ENCODE measurements around the gene CST6. TPM values are rescaled to one million over a fixed set of nuclear protein-coding genes. Genes with fewer than 3 reads are reported as not detected.
"Not testable (repeated sequence)": the region's sequence is repeated elsewhere in the genome, so short reads cannot be mapped to it uniquely, and the experiment has no call there.

CST6 gene
- polyA plus RNA-seq, 3 donors: 0.41 TPM; not detected in 2

DNA sequence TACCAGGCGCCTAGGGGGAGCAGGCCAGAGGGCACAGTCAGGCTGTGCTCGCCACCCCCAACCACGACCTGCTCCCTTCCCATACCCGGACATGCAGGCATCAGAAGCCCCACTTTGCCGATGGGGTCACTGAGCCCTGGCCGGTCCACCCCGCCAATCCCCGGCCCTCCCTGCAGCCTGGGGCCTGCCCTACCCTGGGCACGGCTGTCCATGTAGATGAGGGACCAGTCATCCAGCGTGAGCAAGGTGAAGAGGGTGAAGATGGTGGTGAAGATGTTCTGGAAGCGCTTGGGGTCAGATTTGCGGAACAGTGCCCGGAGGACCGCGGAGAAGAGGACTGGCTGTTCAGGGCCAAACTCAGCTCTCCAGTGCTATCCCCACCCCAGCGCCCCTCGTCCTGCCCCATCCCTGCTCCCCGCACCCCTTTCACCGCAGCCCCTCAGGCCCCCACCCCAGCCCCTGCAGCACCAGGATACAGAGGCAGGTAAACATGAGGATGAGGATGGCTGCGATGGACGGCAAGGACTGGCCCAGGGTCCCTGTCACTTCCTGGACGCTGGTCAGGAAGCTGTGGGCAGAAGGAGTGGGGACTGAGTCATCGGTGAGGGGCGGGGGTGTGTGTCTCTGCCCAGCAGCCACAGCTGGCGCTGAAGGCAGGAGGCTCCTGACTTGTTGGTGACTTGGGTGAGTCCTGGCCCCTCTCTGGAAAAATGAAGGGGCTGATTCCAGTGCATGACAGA, 9.0 kb downstream of the CST6 start:
- Histone ChIP-seq H3K27ac (ENCODE audit: low read depth in 1 of 2, low read length in 2 of 2) (peak overlapping the region; percentile 31 to 91), H3K4me2 (replicated peaks; ENCODE audit: extremely low read depth, low read length, poor library complexity, severe bottlenecking) (peak overlapping the region; percentile 70), H3K9ac (ENCODE audit: insufficient read depth, low read length, poor library complexity, severe bottlenecking) (peak overlapping the region; percentile 69), H2AFZ (ENCODE audit: insufficient read depth, low read depth, low read length, poor library complexity, severe bottlenecking) (peak overlapping the region; percentile 68), H3K9me3 (replicated peaks in 1 of 2; ENCODE audit: control insufficient read depth in 1 of 2, insufficient read depth in 1 of 2, low read length in 2 of 2) (no peaks in the 10 kb centered on the region), H3K79me2 (ENCODE audit: insufficient read depth, low read length) (peaks cover 11% of the 10 kb centered on the region), H4K20me1 (ENCODE audit: insufficient read depth, low read length) (no peaks in the 10 kb centered on the region), H3K27me3 (ENCODE audit: control insufficient read depth in 2 of 2, insufficient read depth in 2 of 2, low read length in 2 of 2) (peaks cover 0 to 4% of the 10 kb centered on the region in 2 donors), H3K36me3 (replicated peaks in 1 of 2; ENCODE audit: control insufficient read depth in 1 of 2, insufficient read depth in 2 of 2, low read length in 2 of 2) (peaks cover 8 to 9% of the 10 kb centered on the region in 2 donors), H3K4me3 (replicated peaks in 1 of 3; ENCODE audit: low read depth in 2 of 3, low read length in 3 of 3) (peak overlapping the region in 2 of 3 experiments; percentile 18 to 69), H3K4me1 (ENCODE audit: control insufficient read depth in 1 of 2, insufficient read depth in 2 of 2, low read length in 2 of 2) (peaks cover 31 to 32% of the 10 kb centered on the region in 2 donors)
- Mint-ChIP-seq H3K4me1 (peaks cover 31% of the 10 kb centered on the region), H3K4me3 (peak overlapping the region; percentile 65 to 77), H3K9me3 (peaks cover 0 to 2% (median 0%) of the 10 kb centered on the region in 7 donors), H3K27ac (peak overlapping the region; percentile 77 to 96 (median 91)), H3K36me3 (peaks cover 20 to 26% of the 10 kb centered on the region in 2 donors), H3K27me3 (ENCODE audit: low read depth in 3 of 3) (peaks cover 9 to 11% (median 10%) of the 10 kb centered on the region in 3 donors)
- whole genome bisulfite sequencing (ENCODE audit: insufficient coverage): 57% methylated on average over 15 of the region's 25 CpGs
- TF ChIP-seq, protein P1, sequence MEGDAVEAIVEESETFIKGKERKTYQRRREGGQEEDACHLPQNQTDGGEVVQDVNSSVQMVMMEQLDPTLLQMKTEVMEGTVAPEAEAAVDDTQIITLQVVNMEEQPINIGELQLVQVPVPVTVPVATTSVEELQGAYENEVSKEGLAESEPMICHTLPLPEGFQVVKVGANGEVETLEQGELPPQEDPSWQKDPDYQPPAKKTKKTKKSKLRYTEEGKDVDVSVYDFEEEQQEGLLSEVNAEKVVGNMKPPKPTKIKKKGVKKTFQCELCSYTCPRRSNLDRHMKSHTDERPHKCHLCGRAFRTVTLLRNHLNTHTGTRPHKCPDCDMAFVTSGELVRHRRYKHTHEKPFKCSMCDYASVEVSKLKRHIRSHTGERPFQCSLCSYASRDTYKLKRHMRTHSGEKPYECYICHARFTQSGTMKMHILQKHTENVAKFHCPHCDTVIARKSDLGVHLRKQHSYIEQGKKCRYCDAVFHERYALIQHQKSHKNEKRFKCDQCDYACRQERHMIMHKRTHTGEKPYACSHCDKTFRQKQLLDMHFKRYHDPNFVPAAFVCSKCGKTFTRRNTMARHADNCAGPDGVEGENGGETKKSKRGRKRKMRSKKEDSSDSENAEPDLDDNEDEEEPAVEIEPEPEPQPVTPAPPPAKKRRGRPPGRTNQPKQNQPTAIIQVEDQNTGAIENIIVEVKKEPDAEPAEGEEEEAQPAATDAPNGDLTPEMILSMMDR (IDR thresholded peaks at IDR 0.05): no peak
- intact Hi-C loops (cut with micrococcal nuclease): loop anchor here in 1 of 2 donors (5.0 kb wide), 1 partner anchor 33 kb away; no protein-coding TSS in a partner anchor
- DNase-seq: peak; percentile 90 to 96 (median 95)

- peak overlapping the region in 1 of 3 experiments; percentile 42 for H3K4me3 ChIP-seq (replicated peaks in 1 of 3; ENCODE audit: low read depth in 2 of 3, low read length in 3 of 3)
- H3K9me3 ChIP-seq (replicated peaks in 1 of 2; ENCODE audit: control insufficient read depth in 1 of 2, insufficient read depth in 1 of 2, low read length in 2 of 2): no peaks in the 10 kb centered on the region
- peak overlapping the region; percentile 69 for H3K4me2 ChIP-seq (replicated peaks; ENCODE audit: extremely low read depth, low read length, poor library complexity, severe bottlenecking)
- intact Hi-C loops (cut with micrococcal nuclease): loop anchor here in 1 of 2 donors (2.0 to 5.0 kb wide), 2 partner anchors 20 to 35 kb away; partner anchors contain the start of genes BANF1 and EIF1AD
- TF ChIP-seq, protein P1 (IDR thresholded peaks at IDR 0.05): peak; percentile 98
- H3K36me3 ChIP-seq (replicated peaks in 1 of 2; ENCODE audit: control insufficient read depth in 1 of 2, insufficient read depth in 2 of 2, low read length in 2 of 2): peaks cover 0 to 5% of the 10 kb centered on the region in 2 donors
- peak overlapping the region in 5 of 7 donors; percentile 30 to 93 (median 77) for H3K27ac Mint-ChIP-seq
- peaks cover 11% of the 10 kb centered on the region for H3K79me2 ChIP-seq (ENCODE audit: insufficient read depth, low read length)
- H3K27ac ChIP-seq (ENCODE audit: low read depth in 1 of 2, low read length in 2 of 2): no peak overlapping the region
- DNase-seq: peak; percentile 65 to 76 (median 70)
- peaks cover 31 to 32% of the 10 kb centered on the region in 2 donors for H3K4me1 ChIP-seq (ENCODE audit: control insufficient read depth in 1 of 2, insufficient read depth in 2 of 2, low read length in 2 of 2)
- H3K9me3 Mint-ChIP-seq: peaks cover 0 to 2% (median 0%) of the 10 kb centered on the region in 7 donors
- H3K27me3 ChIP-seq (ENCODE audit: control insufficient read depth in 2 of 2, insufficient read depth in 2 of 2, low read length in 2 of 2): peaks cover 0 to 4% of the 10 kb centered on the region in 2 donors
- peaks cover 9 to 12% of the 10 kb centered on the region in 2 donors for H3K36me3 Mint-ChIP-seq
- H4K20me1 ChIP-seq (ENCODE audit: insufficient read depth, low read length): no peaks in the 10 kb centered on the region
- H3K4me3 Mint-ChIP-seq: peak overlapping the region; percentile 57 to 84
- WGBS (ENCODE audit: insufficient coverage): 17% methylated on average over 45 of the region's 46 CpGs
- peak overlapping the region; percentile 80 for H2AFZ ChIP-seq (ENCODE audit: insufficient read depth, low read depth, low read length, poor library complexity, severe bottlenecking)
- H3K9ac ChIP-seq (ENCODE audit: insufficient read depth, low read length, poor library complexity, severe bottlenecking): peak overlapping the region; percentile 34
- H3K27me3 Mint-ChIP-seq (ENCODE audit: low read depth in 3 of 3): peaks cover 11 to 14% (median 13%) of the 10 kb centered on the region in 3 donors
- peaks cover 31% of the 10 kb centered on the region for H3K4me1 Mint-ChIP-seq
These were observed 10.8 kb downstream of the CST6 start for GRCh38 chr11:66022401-66023185.

- Mint-ChIP-seq H3K27ac (peak overlapping the region in 1 of 7 donors; percentile 77), H3K4me1 (peaks cover 31% of the 10 kb centered on the region), H3K27me3 (ENCODE audit: low read depth in 3 of 3) (peaks cover 14 to 18% (median 18%) of the 10 kb centered on the region in 3 donors)
- H3K36me3 Mint-ChIP-seq; H3K9ac ChIP-seq (ENCODE audit: insufficient read depth, low read length, poor library complexity, severe bottlenecking); H3K36me3 ChIP-seq (replicated peaks in 1 of 2; ENCODE audit: control insufficient read depth in 1 of 2, insufficient read depth in 2 of 2, low read length in 2 of 2); H3K27ac ChIP-seq (ENCODE audit: low read depth in 1 of 2, low read length in 2 of 2); H4K20me1 ChIP-seq (ENCODE audit: insufficient read depth, low read length); H3K4me3 Mint-ChIP-seq; DNase-seq; H3K9me3 ChIP-seq (replicated peaks in 1 of 2; ENCODE audit: control insufficient read depth in 1 of 2, insufficient read depth in 1 of 2, low read length in 2 of 2); H2AFZ ChIP-seq (ENCODE audit: insufficient read depth, low read depth, low read length, poor library complexity, severe bottlenecking); H3K9me3 Mint-ChIP-seq; H3K4me2 ChIP-seq (replicated peaks; ENCODE audit: extremely low read depth, low read length, poor library complexity, severe bottlenecking); H3K27me3 ChIP-seq (ENCODE audit: control insufficient read depth in 2 of 2, insufficient read depth in 2 of 2, low read length in 2 of 2); H3K4me3 ChIP-seq (replicated peaks in 1 of 3; ENCODE audit: low read depth in 2 of 3, low read length in 3 of 3): not testable (repeated sequence)
- peaks cover 11% of the 10 kb centered on the region for H3K79me2 ChIP-seq (ENCODE audit: insufficient read depth, low read length)
- intact Hi-C loops (cut with micrococcal nuclease): loop anchor here in 1 of 2 donors (2.0 to 5.0 kb wide), 2 partner anchors 20 to 36 kb away; partner anchors contain the start of genes BANF1 and EIF1AD
- WGBS (ENCODE audit: insufficient coverage): 100% methylated on average over 1 of the region's 5 CpGs
- peaks cover 31 to 32% of the 10 kb centered on the region in 2 donors for H3K4me1 ChIP-seq (ENCODE audit: control insufficient read depth in 1 of 2, insufficient read depth in 2 of 2, low read length in 2 of 2)
These were observed 11.3 kb downstream of the CST6 start for GRCh38 chr11:66023186-66023440.
